Stimulated activated naive CD8-positive, alpha-beta T cell treated with anti-CD3 and anti-CD28 coated beads, Interleukin-15, Interleukin-2, amounts not matched to agents 100 ng/mL and 50 ng/mL, for 24 hours (primary cell): ENCODE data around the gene GPRC5C.

ENCODE experiments used
- H3K27ac Mint-ChIP-seq: one replicate; pipeline ENCODE4 v1.8.0; 2021; ENCODE audit warnings: mild to moderate bottlenecking, mixed read lengths
- H3K27me3 Mint-ChIP-seq: one replicate; pipeline ENCODE4 v1.8.0; 2021; ENCODE audit warnings: mixed read lengths
- H3K36me3 Mint-ChIP-seq: one replicate; pipeline ENCODE4 v1.8.0; 2021; ENCODE audit warnings: low read depth, mixed read lengths
- H3K4me1 Mint-ChIP-seq: one replicate; pipeline ENCODE4 v1.8.0; 2021; ENCODE audit warnings: low read depth, mixed read lengths
- H3K4me3 Mint-ChIP-seq: one replicate; pipeline ENCODE4 v1.8.0; 2021; ENCODE audit warnings: mild to moderate bottlenecking, mixed read lengths
- H3K9me3 Mint-ChIP-seq: one replicate; pipeline ENCODE4 v1.8.0; 2021; ENCODE audit warnings: mixed read lengths

The GPRC5C gene

DNA sequence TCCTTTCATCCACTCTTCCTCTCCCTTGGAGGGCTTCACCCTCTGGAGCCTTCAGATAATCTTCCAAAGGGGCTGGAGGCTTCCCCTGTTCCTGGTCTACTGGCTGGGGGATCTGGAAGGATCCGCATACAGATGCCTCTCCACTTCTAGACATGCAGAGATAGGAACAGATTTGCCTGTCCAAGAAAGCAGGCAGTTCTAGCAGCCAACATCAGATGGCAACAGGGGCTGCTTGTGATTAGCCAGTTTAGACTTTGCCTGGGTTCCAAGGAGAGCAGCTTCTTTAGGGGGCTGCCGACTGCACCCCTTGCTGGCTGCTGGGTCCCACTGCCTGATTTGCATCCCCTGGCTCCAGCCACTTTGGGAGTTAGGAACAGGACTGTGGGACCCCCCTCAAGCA is 28.4 kb downstream of the GPRC5C start:
- Mint-ChIP-seq H3K4me1 (peaks cover 9% of the 10 kb centered on the region), H3K9me3 (no peaks in the 10 kb centered on the region), H3K36me3 (no peaks in the 10 kb centered on the region), H3K27me3 (no peaks in the 10 kb centered on the region), H3K27ac (no peak overlapping the region), H3K4me3 (no peak overlapping the region)

GRCh38 chr17:74460996-74461395 is 29.1 kb downstream of the GPRC5C start:
- H3K27me3 Mint-ChIP-seq, result no peaks in the 10 kb centered on the region
- H3K4me1 Mint-ChIP-seq, result peaks cover 9% of the 10 kb centered on the region
- H3K36me3 Mint-ChIP-seq, result no peaks in the 10 kb centered on the region
- H3K27ac Mint-ChIP-seq, result no peak overlapping the region
- no peak overlapping the region for H3K4me3 Mint-ChIP-seq
- no peaks in the 10 kb centered on the region for H3K9me3 Mint-ChIP-seq

DNA sequence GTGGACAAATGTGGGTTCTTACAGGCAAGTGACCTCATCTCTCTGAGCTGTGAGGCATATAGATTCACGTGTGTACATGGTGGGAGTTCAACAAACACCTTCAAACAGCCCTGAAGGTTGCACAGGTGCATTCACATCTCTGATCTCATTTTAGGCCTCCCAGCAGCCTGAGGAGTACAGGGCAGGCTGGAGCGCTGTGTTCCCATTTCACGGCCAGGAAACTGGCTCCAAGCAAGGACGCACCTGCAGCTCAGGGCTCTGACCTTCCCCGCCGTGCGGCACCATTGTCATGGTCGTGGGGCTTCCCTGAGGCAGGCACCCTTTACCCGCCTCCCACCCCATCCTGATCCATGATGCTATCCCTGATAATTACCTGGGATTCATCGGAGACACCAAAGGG is 29.7 kb downstream of the GPRC5C start:
- Mint-ChIP-seq H3K27ac (no peak overlapping the region), H3K9me3 (no peaks in the 10 kb centered on the region), H3K27me3 (no peaks in the 10 kb centered on the region), H3K4me3 (no peak overlapping the region), H3K4me1 (peaks cover 9% of the 10 kb centered on the region), H3K36me3 (no peaks in the 10 kb centered on the region)

- H3K4me1 Mint-ChIP-seq, result peaks cover 16% of the 10 kb centered on the region
- H3K4me3 Mint-ChIP-seq, result no peak overlapping the region
- H3K36me3 Mint-ChIP-seq, result peaks cover 2% of the 10 kb centered on the region
- no peaks in the 10 kb centered on the region for H3K27me3 Mint-ChIP-seq
- H3K27ac Mint-ChIP-seq, result no peak overlapping the region
- H3K9me3 Mint-ChIP-seq, result no peaks in the 10 kb centered on the region
Measured at GRCh38 chr17:74464730-74465377, 33.0 kb downstream of the GPRC5C start.

- no peaks in the 10 kb centered on the region for H3K27me3 Mint-ChIP-seq
- no peak overlapping the region for H3K4me3 Mint-ChIP-seq
- H3K36me3 Mint-ChIP-seq, result peaks cover 7% of the 10 kb centered on the region
- H3K9me3 Mint-ChIP-seq, result no peaks in the 10 kb centered on the region
- peaks cover 22% of the 10 kb centered on the region for H3K4me1 Mint-ChIP-seq
- no peak overlapping the region for H3K27ac Mint-ChIP-seq
Measured at GRCh38 chr17:74465378-74466110, 33.7 kb downstream of the GPRC5C start.

DNA sequence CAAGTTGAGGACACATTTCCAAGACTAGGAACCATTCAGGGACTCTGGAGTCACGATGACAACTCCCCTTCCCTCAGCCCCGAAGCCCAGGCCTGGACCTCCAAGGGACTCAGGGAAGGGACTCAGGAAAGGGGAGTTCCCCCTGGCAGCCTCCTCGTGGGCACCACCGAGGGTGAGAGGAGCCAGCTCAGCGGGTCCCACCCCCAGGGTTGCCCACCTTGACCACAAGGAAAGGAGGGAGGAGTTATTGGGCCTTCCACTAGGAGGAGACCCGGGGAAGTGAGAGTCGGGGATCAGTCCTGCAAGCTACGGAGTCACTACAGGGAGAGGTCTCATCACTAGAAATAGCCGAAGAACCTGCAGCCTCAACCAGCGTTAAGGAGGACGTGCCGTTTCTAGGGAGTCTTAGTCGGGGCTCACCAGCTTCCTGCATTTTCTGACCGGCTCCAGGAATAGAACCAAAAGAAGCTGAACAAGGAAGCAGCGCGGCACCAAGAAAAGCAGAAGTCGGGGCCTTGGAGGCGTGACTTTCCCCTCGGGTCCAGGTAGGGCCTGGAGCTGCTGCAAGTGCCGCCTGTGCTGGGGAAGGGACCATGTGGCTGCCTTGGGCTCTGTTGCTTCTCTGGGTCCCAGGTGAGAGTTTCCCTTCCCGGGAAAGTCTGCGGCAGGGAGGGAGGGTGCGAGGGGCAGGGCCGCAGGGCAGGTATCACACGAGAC is 34.4 kb downstream of the GPRC5C start, which contains the start of gene CD300A:
Gene CD300A, plus strand, starts transcription at position 524 of the 717 bp plus-strand sequence. Its CDS starts 70 bp downstream, at position 594.
- H3K9me3 Mint-ChIP-seq, result no peaks in the 10 kb centered on the region

GRCh38 chr17:74466828-74467184 is 34.9 kb downstream of the GPRC5C start:
- peaks cover 15% of the 10 kb centered on the region for H3K36me3 Mint-ChIP-seq
- H3K27me3 Mint-ChIP-seq, result no peaks in the 10 kb centered on the region
- H3K27ac Mint-ChIP-seq, result peak overlapping the region; percentile 77
- no peak overlapping the region for H3K4me3 Mint-ChIP-seq
- H3K4me1 Mint-ChIP-seq, result peaks cover 32% of the 10 kb centered on the region
- no peaks in the 10 kb centered on the region for H3K9me3 Mint-ChIP-seq

More for the DNA sequence above, 34.4 kb downstream of the GPRC5C start, which contains the start of gene CD300A:
- Mint-ChIP-seq H3K27ac (peak within 1 kb of the TSS; percentile 77), H3K4me1 (peaks cover 27% of the 10 kb centered on the region), H3K4me3 (no peak within 1 kb of the TSS), H3K36me3 (peaks cover 10% of the 10 kb centered on the region), H3K27me3 (no peaks in the 10 kb centered on the region)

GRCh38 chr17:74467221-74467951 is 35.5 kb downstream of the GPRC5C start:
- H3K4me1 Mint-ChIP-seq, result peaks cover 35% of the 10 kb centered on the region
- H3K4me3 Mint-ChIP-seq, result no peak overlapping the region
- H3K27me3 Mint-ChIP-seq, result no peaks in the 10 kb centered on the region
- peaks cover 15% of the 10 kb centered on the region for H3K36me3 Mint-ChIP-seq
- H3K9me3 Mint-ChIP-seq, result no peaks in the 10 kb centered on the region
- H3K27ac Mint-ChIP-seq, result peak overlapping the region; percentile 77

GRCh38 chr17:74471341-74471740 is 39.5 kb downstream of the GPRC5C start:
- Mint-ChIP-seq H3K27ac (no peak overlapping the region), H3K36me3 (peaks cover 35% of the 10 kb centered on the region), H3K4me3 (peak overlapping the region; percentile 24), H3K27me3 (no peaks in the 10 kb centered on the region), H3K4me1 (peaks cover 58% of the 10 kb centered on the region), H3K9me3 (peaks cover 4% of the 10 kb centered on the region)

DNA sequence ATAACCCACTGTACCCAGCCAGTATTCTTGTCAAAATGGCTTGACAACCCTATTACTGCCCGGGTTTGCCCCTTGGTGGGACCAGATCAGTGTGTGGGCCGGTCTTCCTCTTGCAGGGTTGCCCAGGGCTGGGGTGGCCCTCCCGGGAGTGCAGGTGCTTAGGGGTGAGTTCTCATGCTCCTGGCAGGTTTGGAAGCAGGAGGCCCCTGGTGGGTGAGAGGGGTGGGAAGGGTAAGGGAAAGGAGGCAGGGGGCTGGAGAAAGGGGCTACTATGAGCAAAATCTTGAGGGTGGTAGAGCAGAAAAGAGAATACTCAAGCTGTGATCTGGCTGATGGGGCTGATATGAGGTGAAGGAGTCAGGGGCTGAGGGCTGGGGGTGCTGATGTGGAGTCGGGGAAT is 41.0 kb downstream of the GPRC5C start:
- H3K36me3 Mint-ChIP-seq, result peaks cover 35% of the 10 kb centered on the region

GRCh38 chr17:74473294-74473693 is 41.4 kb downstream of the GPRC5C start:
- H3K27ac Mint-ChIP-seq, result no peak overlapping the region
- peaks cover 35% of the 10 kb centered on the region for H3K36me3 Mint-ChIP-seq
- H3K4me1 Mint-ChIP-seq, result peaks cover 65% of the 10 kb centered on the region
- no peaks in the 10 kb centered on the region for H3K27me3 Mint-ChIP-seq
- peaks cover 4% of the 10 kb centered on the region for H3K9me3 Mint-ChIP-seq
- no peak overlapping the region for H3K4me3 Mint-ChIP-seq

More for the DNA sequence above, 41.0 kb downstream of the GPRC5C start:
- Mint-ChIP-seq H3K27ac (no peak overlapping the region), H3K4me3 (no peak overlapping the region), H3K9me3 (peaks cover 4% of the 10 kb centered on the region), H3K27me3 (no peaks in the 10 kb centered on the region), H3K4me1 (peaks cover 61% of the 10 kb centered on the region)

DNA sequence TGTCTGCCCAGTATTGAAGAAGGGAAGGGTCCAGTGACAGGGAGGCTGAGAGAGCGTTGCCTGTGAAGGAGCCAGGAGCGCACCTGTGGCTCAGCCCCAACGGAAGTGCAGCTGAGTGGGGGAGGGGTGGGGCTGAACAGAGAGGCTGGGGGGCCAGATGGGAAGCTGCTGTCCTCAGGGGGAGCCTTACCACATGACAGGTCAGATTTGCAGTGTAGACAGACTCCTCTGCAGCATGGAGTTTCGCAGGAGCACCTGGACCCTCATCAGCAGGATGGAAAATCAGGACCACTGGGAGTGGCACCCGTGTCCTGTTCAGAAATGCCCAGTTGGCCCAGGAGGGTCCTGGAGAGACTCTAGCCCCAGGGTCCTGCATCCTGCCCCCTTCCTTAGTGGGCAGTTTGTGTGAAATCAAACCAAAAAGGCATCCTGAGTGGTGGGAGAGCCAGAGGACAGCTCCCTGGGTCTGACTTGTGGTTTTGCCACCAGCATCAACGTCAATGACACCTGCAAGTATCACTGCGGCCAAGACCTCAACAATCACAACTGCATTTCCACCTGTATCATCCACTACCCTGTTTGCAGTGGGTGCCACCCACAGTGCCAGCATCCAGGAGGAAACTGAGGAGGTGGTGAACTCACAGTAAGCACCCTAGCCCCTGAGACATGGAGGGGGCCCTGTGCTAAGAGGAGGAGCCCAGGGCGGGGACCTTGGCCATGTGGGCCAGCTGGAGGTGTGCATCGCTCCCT is 42.3 kb downstream of the GPRC5C start:
- H3K4me1 Mint-ChIP-seq, result peaks cover 72% of the 10 kb centered on the region
- H3K4me3 Mint-ChIP-seq, result no peak overlapping the region
- H3K36me3 Mint-ChIP-seq, result peaks cover 38% of the 10 kb centered on the region

GRCh38 chr17:74475189-74475588 is 43.3 kb downstream of the GPRC5C start:
- Mint-ChIP-seq H3K9me3 (peaks cover 4% of the 10 kb centered on the region), H3K4me1 (peaks cover 72% of the 10 kb centered on the region), H3K4me3 (no peak overlapping the region), H3K27ac (no peak overlapping the region), H3K36me3 (peaks cover 33% of the 10 kb centered on the region), H3K27me3 (no peaks in the 10 kb centered on the region)

More for the DNA sequence above, 42.3 kb downstream of the GPRC5C start:
- no peak overlapping the region for H3K27ac Mint-ChIP-seq
- H3K9me3 Mint-ChIP-seq, result peaks cover 4% of the 10 kb centered on the region
- H3K27me3 Mint-ChIP-seq, result no peaks in the 10 kb centered on the region

GRCh38 chr17:74477411-74477810 is 45.5 kb downstream of the GPRC5C start:
- no peaks in the 10 kb centered on the region for H3K27me3 Mint-ChIP-seq
- peaks cover 4% of the 10 kb centered on the region for H3K9me3 Mint-ChIP-seq
- H3K27ac Mint-ChIP-seq, result no peak overlapping the region
- peaks cover 62% of the 10 kb centered on the region for H3K4me1 Mint-ChIP-seq
- peaks cover 27% of the 10 kb centered on the region for H3K36me3 Mint-ChIP-seq
- H3K4me3 Mint-ChIP-seq, result no peak overlapping the region
